Measurements from ENCODE around the gene MACF1.

The MACF1 gene

GRCh38 chr1:39425151-39425550, 220.7 kb downstream of the MACF1 start:
- no peak overlapping the region for H3K4me3 ChIP-seq (ENCODE audit: low read depth, low read length)
- TF ChIP-seq, protein P1, sequence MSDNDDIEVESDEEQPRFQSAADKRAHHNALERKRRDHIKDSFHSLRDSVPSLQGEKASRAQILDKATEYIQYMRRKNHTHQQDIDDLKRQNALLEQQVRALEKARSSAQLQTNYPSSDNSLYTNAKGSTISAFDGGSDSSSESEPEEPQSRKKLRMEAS (IDR thresholded peaks at IDR 0.05; ENCODE audit: low read depth, low read length), result no peak
- TF ChIP-seq MYC (IDR thresholded peaks at IDR 0.05; ENCODE audit: low read depth, low read length), result no peak
- no peak for DNase-seq (ENCODE audit: low read depth)

GRCh38 chr1:39425634-39426033, 221.1 kb downstream of the MACF1 start:
- no peak for DNase-seq (ENCODE audit: low read depth)

GRCh38 chr1:39426346-39426745, 221.9 kb downstream of the MACF1 start:
- TF ChIP-seq, protein P1 (IDR thresholded peaks at IDR 0.05; ENCODE audit: low read depth, low read length), result no peak
- TF ChIP-seq POLR2A (IDR thresholded peaks at IDR 0.05; ENCODE audit: extremely low read depth, insufficient read length) (no peak), MYC (IDR thresholded peaks at IDR 0.05; ENCODE audit: low read depth, low read length) (no peak)
- TF ChIP-seq, protein P2, sequence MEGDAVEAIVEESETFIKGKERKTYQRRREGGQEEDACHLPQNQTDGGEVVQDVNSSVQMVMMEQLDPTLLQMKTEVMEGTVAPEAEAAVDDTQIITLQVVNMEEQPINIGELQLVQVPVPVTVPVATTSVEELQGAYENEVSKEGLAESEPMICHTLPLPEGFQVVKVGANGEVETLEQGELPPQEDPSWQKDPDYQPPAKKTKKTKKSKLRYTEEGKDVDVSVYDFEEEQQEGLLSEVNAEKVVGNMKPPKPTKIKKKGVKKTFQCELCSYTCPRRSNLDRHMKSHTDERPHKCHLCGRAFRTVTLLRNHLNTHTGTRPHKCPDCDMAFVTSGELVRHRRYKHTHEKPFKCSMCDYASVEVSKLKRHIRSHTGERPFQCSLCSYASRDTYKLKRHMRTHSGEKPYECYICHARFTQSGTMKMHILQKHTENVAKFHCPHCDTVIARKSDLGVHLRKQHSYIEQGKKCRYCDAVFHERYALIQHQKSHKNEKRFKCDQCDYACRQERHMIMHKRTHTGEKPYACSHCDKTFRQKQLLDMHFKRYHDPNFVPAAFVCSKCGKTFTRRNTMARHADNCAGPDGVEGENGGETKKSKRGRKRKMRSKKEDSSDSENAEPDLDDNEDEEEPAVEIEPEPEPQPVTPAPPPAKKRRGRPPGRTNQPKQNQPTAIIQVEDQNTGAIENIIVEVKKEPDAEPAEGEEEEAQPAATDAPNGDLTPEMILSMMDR (IDR thresholded peaks at IDR 0.05; ENCODE audit: low read depth, low read length), result no peak
- H3K4me3 ChIP-seq (ENCODE audit: low read depth, low read length), result no peak overlapping the region
- DNase-seq (ENCODE audit: low read depth), result no peak

More at GRCh38 chr1:39425634-39426033, 221.1 kb downstream of the MACF1 start:
- no peak overlapping the region for H3K4me3 ChIP-seq (ENCODE audit: low read depth, low read length)
- TF ChIP-seq, protein P1 (IDR thresholded peaks at IDR 0.05; ENCODE audit: low read depth, low read length), result no peak
- TF ChIP-seq MYC (IDR thresholded peaks at IDR 0.05; ENCODE audit: low read depth, low read length), result no peak
- TF ChIP-seq, protein P2 (IDR thresholded peaks at IDR 0.05; ENCODE audit: low read depth, low read length), result no peak
- TF ChIP-seq POLR2A (IDR thresholded peaks at IDR 0.05; ENCODE audit: extremely low read depth, insufficient read length), result no peak

DNA sequence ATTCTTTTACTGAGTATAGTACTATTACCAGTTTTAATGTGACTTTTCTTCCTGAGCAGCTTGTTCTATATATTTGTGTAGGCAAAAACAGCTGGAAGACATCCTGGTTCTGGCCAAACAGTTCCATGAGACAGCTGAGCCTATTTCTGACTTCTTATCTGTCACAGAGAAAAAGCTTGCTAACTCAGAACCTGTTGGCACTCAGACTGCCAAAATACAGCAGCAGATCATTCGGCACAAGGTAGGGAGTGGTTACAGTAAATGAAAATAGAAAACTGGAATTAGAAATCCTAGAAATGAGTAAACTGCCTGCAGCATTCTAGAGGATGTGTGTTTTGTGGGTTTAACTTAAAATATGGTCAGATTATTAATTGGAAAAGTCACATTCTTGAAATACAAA, 222.9 kb downstream of the MACF1 start:
- TF ChIP-seq, protein P2 (IDR thresholded peaks at IDR 0.05; ENCODE audit: low read depth, low read length), result no peak
- no peak for TF ChIP-seq MYC (IDR thresholded peaks at IDR 0.05; ENCODE audit: low read depth, low read length)
- TF ChIP-seq, protein P1 (IDR thresholded peaks at IDR 0.05; ENCODE audit: low read depth, low read length), result no peak
- TF ChIP-seq POLR2A (IDR thresholded peaks at IDR 0.05; ENCODE audit: extremely low read depth, insufficient read length), result no peak
- no peak overlapping the region for H3K4me3 ChIP-seq (ENCODE audit: low read depth, low read length)
- DNase-seq (ENCODE audit: low read depth), result no peak

DNA sequence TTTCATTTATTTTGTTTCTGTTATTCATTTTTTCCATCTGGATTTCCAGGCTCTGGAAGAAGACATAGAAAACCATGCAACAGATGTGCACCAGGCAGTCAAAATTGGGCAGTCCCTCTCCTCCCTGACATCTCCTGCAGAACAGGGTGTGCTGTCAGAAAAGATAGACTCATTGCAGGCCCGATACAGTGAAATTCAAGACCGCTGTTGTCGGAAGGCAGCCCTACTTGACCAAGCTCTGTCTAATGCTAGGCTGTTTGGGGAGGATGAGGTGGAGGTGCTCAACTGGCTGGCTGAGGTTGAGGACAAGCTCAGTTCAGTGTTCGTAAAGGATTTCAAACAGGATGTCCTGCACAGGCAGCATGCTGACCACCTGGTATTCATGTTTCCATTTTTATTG, 223.4 kb downstream of the MACF1 start:
- no peak for DNase-seq (ENCODE audit: low read depth)
- no peak overlapping the region for H3K4me3 ChIP-seq (ENCODE audit: low read depth, low read length)
- TF ChIP-seq MYC (IDR thresholded peaks at IDR 0.05; ENCODE audit: low read depth, low read length) (no peak), POLR2A (IDR thresholded peaks at IDR 0.05; ENCODE audit: extremely low read depth, insufficient read length) (no peak)
- TF ChIP-seq, protein P1 (IDR thresholded peaks at IDR 0.05; ENCODE audit: low read depth, low read length), result no peak
- TF ChIP-seq, protein P2 (IDR thresholded peaks at IDR 0.05; ENCODE audit: low read depth, low read length), result no peak

- DNase-seq (ENCODE audit: low read depth), result no peak
- H3K4me3 ChIP-seq (ENCODE audit: low read depth, low read length), result no peak overlapping the region
- TF ChIP-seq POLR2A (IDR thresholded peaks at IDR 0.05; ENCODE audit: extremely low read depth, insufficient read length), result no peak
- no peak for TF ChIP-seq MYC (IDR thresholded peaks at IDR 0.05; ENCODE audit: low read depth, low read length)
- TF ChIP-seq, protein P1 (IDR thresholded peaks at IDR 0.05; ENCODE audit: low read depth, low read length), result no peak
- TF ChIP-seq, protein P2 (IDR thresholded peaks at IDR 0.05; ENCODE audit: low read depth, low read length), result no peak
Observed at GRCh38 chr1:39431927-39432326, 227.4 kb downstream of the MACF1 start.

Measured in NB4 (cell line).